H1 (cell line): Measurements from ENCODE around the gene LIN37. TPM values are rescaled to one million over a fixed set of nuclear protein-coding genes. Genes with fewer than 3 reads are reported as not detected.

ENCODE experiments used
- BACH1 ChIP-seq: IDR thresholded peaks from 2 replicates; pipeline ENCODE4 v1.6.1; 2012; ENCODE audit warnings: low read length, improper control_type of control experiment
- JUN ChIP-seq: IDR thresholded peaks from 2 replicates; pipeline ENCODE4 v1.6.1; 2011; ENCODE audit warnings: low read depth, mild to moderate bottlenecking, improper control_type of control experiment, low read length
- JUND ChIP-seq: IDR thresholded peaks from 2 replicates; pipeline ENCODE4 v1.6.1; 2011; ENCODE audit warnings: mild to moderate bottlenecking, improper control_type of control experiment, low read length
- MAFK ChIP-seq: IDR thresholded peaks from 2 replicates; pipeline ENCODE4 v1.6.1; 2012; ENCODE audit warnings: low read depth, mild to moderate bottlenecking, improper control_type of control experiment, low read length
- POLR2A ChIP-seq, 2 experiments: IDR thresholded peaks; 1 replicate in 1 of 2; 2 replicates in 1 of 2; pipeline ENCODE4 v1.6.1; 2011; ENCODE audit warnings: low read depth in 2 of 2, low read length in 2 of 2, mild to moderate bottlenecking in 2 of 2; ENCODE audit errors: control extremely low read depth in 1 of 2
- POLR2AphosphoS5 ChIP-seq: IDR thresholded peaks from 2 replicates; pipeline ENCODE4 v1.6.1; 2011; ENCODE audit warnings: low read depth, low read length
- SAP30 ChIP-seq: fragments of 300-600 bp; sonication (generic); IDR thresholded peaks from 2 replicates; pipeline ENCODE4 v1.7.1; 2012; ENCODE audit warnings: low read length, moderate library complexity, mild to moderate bottlenecking, inconsistent platforms; ENCODE audit not compliant: insufficient read depth, insufficient replicate concordance
- SIX5 ChIP-seq: IDR thresholded peaks from 2 replicates; pipeline ENCODE4 v1.6.1; 2011; ENCODE audit warnings: mild to moderate bottlenecking, low read depth, low read length
- SP1 ChIP-seq: IDR thresholded peaks from 2 replicates; pipeline ENCODE4 v1.6.1; 2011; ENCODE audit warnings: low read depth, low read length
- SRF ChIP-seq: IDR thresholded peaks from 2 replicates; pipeline ENCODE4 v1.6.1; 2011; ENCODE audit warnings: mild to moderate bottlenecking, low read depth, low read length, moderate library complexity
- polyA plus RNA-seq, 7 experiments: library from polyadenylated mRNA; depleted of rRNA in 3 of 7; stranded (reverse) in 5 of 7; unstranded in 2 of 7; fragments of >200 nt in 5 of 7; fragments of 200-250 nt in 2 of 7; gene quantifications; 1 replicate in 5 of 7; 2 replicates in 1 of 7; 4 replicates in 1 of 7; pipeline versions ENCODE4 v1.2.1 to v1.2.3, GENCODE V29; 2011 to 2013; ENCODE audit warnings: missing spikeins in 2 of 7, mixed read lengths in 2 of 7
- total RNA-seq: library from RNA; stranded (reverse); fragmentation: NEBNext Ultra II Directional; extraction: Animal tissue kit (Norgen Biotek cat#: 25700); gene quantifications from 2 replicates; pipeline ENCODE4 v1.2.1, GENCODE V29; 2021
- TF ChIP-seq, protein P1 (sequence below): fragments of 300-600 bp; sonication (generic); IDR thresholded peaks from 2 replicates; pipeline ENCODE4 v1.7.1; 2012; ENCODE audit warnings: low read length, moderate library complexity, mild to moderate bottlenecking, inconsistent platforms; ENCODE audit not compliant: insufficient replicate concordance

The LIN37 gene
- total and polyA plus RNA-seq, 2 of the 8 experiments (the other 6 are each of a cell fraction or from before 2014, with no cell fraction given), result 3.8 to 9.8 TPM

DNA sequence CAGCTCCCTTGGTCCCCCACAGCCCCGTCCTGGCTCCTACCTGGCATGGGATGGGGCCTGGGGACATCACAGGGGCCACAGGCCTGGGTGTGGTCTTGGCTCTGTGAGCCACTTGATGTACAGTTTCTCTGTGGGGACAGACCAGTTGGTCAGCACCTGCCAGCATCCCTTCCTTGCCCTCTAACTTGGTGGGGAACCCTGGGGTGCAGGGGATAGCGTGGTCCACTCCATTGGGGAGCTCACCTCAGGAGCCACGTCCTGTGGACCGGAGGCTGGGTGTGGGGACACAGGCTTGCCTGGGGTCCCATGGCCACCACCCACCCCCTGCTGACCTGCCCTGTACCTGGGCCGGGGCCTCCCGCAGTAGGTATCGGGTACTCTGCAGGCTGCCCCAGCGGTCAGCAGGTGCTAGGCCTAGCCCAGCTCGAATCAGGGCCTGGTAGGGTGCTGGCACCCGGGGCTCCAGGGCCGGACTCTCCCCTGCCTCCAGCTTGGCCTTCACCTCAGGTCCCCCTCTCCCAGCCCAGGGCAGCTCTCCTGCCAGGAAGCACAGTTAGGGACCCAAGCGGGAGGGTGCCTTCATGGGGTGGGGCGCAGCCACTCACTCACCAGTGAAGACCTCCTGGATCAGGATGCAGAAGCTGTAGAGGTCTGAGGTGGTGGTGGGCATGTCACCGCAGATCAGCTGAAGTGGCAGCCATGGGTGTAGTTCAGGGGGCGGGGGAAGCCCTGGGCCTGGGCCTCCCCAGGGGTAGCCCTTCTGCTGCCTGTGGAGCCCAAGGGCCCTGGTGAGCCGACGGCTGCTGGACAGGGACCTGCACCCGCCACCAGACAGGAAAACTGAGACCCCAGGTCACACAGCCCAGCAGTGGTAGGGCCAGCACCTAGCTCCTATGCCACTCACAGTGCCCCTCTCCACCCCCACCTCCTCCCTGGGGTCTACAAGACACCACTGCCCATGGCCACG, 41.9 kb downstream of the LIN37 start (continued):
- TF ChIP-seq, protein P1, sequence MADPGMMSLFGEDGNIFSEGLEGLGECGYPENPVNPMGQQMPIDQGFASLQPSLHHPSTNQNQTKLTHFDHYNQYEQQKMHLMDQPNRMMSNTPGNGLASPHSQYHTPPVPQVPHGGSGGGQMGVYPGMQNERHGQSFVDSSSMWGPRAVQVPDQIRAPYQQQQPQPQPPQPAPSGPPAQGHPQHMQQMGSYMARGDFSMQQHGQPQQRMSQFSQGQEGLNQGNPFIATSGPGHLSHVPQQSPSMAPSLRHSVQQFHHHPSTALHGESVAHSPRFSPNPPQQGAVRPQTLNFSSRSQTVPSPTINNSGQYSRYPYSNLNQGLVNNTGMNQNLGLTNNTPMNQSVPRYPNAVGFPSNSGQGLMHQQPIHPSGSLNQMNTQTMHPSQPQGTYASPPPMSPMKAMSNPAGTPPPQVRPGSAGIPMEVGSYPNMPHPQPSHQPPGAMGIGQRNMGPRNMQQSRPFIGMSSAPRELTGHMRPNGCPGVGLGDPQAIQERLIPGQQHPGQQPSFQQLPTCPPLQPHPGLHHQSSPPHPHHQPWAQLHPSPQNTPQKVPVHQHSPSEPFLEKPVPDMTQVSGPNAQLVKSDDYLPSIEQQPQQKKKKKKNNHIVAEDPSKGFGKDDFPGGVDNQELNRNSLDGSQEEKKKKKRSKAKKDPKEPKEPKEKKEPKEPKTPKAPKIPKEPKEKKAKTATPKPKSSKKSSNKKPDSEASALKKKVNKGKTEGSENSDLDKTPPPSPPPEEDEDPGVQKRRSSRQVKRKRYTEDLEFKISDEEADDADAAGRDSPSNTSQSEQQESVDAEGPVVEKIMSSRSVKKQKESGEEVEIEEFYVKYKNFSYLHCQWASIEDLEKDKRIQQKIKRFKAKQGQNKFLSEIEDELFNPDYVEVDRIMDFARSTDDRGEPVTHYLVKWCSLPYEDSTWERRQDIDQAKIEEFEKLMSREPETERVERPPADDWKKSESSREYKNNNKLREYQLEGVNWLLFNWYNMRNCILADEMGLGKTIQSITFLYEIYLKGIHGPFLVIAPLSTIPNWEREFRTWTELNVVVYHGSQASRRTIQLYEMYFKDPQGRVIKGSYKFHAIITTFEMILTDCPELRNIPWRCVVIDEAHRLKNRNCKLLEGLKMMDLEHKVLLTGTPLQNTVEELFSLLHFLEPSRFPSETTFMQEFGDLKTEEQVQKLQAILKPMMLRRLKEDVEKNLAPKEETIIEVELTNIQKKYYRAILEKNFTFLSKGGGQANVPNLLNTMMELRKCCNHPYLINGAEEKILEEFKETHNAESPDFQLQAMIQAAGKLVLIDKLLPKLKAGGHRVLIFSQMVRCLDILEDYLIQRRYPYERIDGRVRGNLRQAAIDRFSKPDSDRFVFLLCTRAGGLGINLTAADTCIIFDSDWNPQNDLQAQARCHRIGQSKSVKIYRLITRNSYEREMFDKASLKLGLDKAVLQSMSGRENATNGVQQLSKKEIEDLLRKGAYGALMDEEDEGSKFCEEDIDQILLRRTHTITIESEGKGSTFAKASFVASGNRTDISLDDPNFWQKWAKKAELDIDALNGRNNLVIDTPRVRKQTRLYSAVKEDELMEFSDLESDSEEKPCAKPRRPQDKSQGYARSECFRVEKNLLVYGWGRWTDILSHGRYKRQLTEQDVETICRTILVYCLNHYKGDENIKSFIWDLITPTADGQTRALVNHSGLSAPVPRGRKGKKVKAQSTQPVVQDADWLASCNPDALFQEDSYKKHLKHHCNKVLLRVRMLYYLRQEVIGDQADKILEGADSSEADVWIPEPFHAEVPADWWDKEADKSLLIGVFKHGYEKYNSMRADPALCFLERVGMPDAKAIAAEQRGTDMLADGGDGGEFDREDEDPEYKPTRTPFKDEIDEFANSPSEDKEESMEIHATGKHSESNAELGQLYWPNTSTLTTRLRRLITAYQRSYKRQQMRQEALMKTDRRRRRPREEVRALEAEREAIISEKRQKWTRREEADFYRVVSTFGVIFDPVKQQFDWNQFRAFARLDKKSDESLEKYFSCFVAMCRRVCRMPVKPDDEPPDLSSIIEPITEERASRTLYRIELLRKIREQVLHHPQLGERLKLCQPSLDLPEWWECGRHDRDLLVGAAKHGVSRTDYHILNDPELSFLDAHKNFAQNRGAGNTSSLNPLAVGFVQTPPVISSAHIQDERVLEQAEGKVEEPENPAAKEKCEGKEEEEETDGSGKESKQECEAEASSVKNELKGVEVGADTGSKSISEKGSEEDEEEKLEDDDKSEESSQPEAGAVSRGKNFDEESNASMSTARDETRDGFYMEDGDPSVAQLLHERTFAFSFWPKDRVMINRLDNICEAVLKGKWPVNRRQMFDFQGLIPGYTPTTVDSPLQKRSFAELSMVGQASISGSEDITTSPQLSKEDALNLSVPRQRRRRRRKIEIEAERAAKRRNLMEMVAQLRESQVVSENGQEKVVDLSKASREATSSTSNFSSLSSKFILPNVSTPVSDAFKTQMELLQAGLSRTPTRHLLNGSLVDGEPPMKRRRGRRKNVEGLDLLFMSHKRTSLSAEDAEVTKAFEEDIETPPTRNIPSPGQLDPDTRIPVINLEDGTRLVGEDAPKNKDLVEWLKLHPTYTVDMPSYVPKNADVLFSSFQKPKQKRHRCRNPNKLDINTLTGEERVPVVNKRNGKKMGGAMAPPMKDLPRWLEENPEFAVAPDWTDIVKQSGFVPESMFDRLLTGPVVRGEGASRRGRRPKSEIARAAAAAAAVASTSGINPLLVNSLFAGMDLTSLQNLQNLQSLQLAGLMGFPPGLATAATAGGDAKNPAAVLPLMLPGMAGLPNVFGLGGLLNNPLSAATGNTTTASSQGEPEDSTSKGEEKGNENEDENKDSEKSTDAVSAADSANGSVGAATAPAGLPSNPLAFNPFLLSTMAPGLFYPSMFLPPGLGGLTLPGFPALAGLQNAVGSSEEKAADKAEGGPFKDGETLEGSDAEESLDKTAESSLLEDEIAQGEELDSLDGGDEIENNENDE, result no peak
- TF ChIP-seq JUND (no peak), SRF (no peak), SP1 (no peak), JUN (no peak), SIX5 (no peak), SAP30 (no peak), MAFK (no peak), POLR2AphosphoS5 (no peak), POLR2A (IDR thresholded peaks at IDR 0.05; ENCODE audit: control extremely low read depth in 1 of 2, low read depth in 2 of 2, low read length in 2 of 2) (no peak), BACH1 (no peak)
